Tibial artery (tissue), 4 donors: ENCODE results near the gene HPX.

Experiments used
- DNase-seq, 2 donors: peaks; one replicate each; pipeline ENCODE4 v3.0.0-alpha.2; 2019
- H3K27ac ChIP-seq, 2 donors: fragments of 200-600 bp; sonication (generic) in 1 of 2; 1 replicate in 1 of 2; 2 replicates in 1 of 2; pipeline ENCODE4 v1.5.1; 2018 to 2019; ENCODE audit warnings: mild to moderate bottlenecking in 1 of 2
- H3K27me3 ChIP-seq, 2 donors: fragments of 200-600 bp; sonication (generic) in 1 of 2; one replicate each; pipeline versions ENCODE4 v1.5.1 to v1.6.0; 2016 to 2019
- H3K36me3 ChIP-seq, 3 donors: fragments of 200-600 bp; sonication (generic) in 2 of 3; one replicate each; pipeline ENCODE4 v1.5.1; 2016 to 2019; ENCODE audit warnings: mild to moderate bottlenecking in 2 of 3
- H3K4me1 ChIP-seq, 4 donors: fragments of 200-600 bp; sonication (generic) in 2 of 4; 1 replicate in 3 of 4; 2 replicates in 1 of 4; pipeline ENCODE4 v1.5.1; 2016 to 2019
- H3K4me3 ChIP-seq, 2 donors: fragments of 200-600 bp; sonication (generic) in 1 of 2; 1 replicate in 1 of 2; 2 replicates in 1 of 2; pipeline ENCODE4 v1.5.1; 2018 to 2019; ENCODE audit warnings: mild to moderate bottlenecking in 2 of 2
- H3K9me3 ChIP-seq, 3 donors: fragments of 200-600 bp; sonication (generic) in 1 of 3; one replicate each; pipeline ENCODE4 v1.5.1; 2016 to 2019
- intact Hi-C: fragments of 100-400 bp; cut with DNase I; formaldehyde crosslinking; loops from one replicate; pipeline ENCODE4 v1.15.0; 2023; ENCODE audit warnings: low total_unique reads
- TF ChIP-seq, protein P1 (sequence below), 2 experiments: fragments of 200-600 bp in 1 of 2; fragments of 450-650 bp in 1 of 2; IDR thresholded peaks; one replicate each; pipeline ENCODE4 v1.5.1; 2017 to 2019; ENCODE audit warnings: antibody characterized with exemption in 2 of 2, mild to moderate bottlenecking in 1 of 2, moderate library complexity in 1 of 2

The HPX gene

DNA sequence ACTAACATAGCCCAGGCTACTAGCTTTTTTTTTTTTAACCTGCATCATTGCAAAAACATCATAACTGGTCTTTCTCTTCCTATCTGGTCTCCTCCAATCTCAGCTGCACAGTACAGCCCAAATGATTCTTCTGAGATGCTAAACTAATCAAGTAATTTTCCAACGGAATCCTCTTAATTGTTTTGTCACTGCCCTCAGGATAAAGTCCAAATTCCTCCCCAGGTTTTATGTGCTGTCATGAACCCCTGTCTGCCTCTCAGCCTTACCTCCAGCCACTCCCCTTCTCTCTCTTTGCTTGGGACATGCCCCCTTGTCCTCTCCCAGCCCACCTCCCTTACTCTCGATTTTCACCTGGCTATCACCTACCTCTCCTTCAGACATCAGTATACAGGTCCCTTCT lies 34.4 kb downstream of the HPX start:
- H3K4me1 ChIP-seq, result peaks cover 0 to 11% (median 3%) of the 10 kb centered on the region in 4 donors
- H3K9me3 ChIP-seq, result no peaks in the 10 kb centered on the region
- TF ChIP-seq, protein P1, sequence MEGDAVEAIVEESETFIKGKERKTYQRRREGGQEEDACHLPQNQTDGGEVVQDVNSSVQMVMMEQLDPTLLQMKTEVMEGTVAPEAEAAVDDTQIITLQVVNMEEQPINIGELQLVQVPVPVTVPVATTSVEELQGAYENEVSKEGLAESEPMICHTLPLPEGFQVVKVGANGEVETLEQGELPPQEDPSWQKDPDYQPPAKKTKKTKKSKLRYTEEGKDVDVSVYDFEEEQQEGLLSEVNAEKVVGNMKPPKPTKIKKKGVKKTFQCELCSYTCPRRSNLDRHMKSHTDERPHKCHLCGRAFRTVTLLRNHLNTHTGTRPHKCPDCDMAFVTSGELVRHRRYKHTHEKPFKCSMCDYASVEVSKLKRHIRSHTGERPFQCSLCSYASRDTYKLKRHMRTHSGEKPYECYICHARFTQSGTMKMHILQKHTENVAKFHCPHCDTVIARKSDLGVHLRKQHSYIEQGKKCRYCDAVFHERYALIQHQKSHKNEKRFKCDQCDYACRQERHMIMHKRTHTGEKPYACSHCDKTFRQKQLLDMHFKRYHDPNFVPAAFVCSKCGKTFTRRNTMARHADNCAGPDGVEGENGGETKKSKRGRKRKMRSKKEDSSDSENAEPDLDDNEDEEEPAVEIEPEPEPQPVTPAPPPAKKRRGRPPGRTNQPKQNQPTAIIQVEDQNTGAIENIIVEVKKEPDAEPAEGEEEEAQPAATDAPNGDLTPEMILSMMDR (IDR thresholded peaks at IDR 0.05), result no peak
- H3K36me3 ChIP-seq, result peaks cover 22 to 59% (median 33%) of the 10 kb centered on the region in 3 donors
- no peak overlapping the region for H3K27ac ChIP-seq
- DNase-seq, result no peak
- no peaks in the 10 kb centered on the region for H3K27me3 ChIP-seq
- no peak overlapping the region for H3K4me3 ChIP-seq
- intact Hi-C loops, result no loop called here

DNA sequence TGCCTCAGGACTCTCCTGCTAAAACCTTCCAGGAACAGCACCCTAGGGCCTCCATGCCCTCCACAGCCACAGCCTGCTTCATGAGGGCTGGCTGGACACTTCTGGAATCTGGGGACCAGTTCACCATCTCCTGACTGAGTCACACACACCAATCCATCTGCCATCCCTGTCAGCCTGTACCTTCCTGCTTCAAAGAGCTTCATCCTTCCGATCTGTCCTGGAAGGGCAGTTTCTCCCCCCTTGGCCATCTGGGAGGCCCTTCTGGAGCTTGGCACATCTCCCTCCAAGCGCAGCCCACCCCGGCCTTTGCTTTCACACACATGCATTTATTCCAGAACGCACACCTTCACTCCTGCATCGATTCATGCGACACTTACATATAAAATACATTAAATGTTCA lies 34.9 kb downstream of the HPX start:
- H3K9me3 ChIP-seq, result no peaks in the 10 kb centered on the region
- TF ChIP-seq, protein P1 (IDR thresholded peaks at IDR 0.05), result no peak
- H3K36me3 ChIP-seq, result peaks cover 27 to 59% (median 33%) of the 10 kb centered on the region in 3 donors
- no peak overlapping the region for H3K4me3 ChIP-seq
- no peak for DNase-seq
- H3K27me3 ChIP-seq, result no peaks in the 10 kb centered on the region
- H3K27ac ChIP-seq, result no peak overlapping the region
- intact Hi-C loops, result no loop called here
- H3K4me1 ChIP-seq, result peaks cover 0 to 11% (median 3%) of the 10 kb centered on the region in 4 donors

DNA sequence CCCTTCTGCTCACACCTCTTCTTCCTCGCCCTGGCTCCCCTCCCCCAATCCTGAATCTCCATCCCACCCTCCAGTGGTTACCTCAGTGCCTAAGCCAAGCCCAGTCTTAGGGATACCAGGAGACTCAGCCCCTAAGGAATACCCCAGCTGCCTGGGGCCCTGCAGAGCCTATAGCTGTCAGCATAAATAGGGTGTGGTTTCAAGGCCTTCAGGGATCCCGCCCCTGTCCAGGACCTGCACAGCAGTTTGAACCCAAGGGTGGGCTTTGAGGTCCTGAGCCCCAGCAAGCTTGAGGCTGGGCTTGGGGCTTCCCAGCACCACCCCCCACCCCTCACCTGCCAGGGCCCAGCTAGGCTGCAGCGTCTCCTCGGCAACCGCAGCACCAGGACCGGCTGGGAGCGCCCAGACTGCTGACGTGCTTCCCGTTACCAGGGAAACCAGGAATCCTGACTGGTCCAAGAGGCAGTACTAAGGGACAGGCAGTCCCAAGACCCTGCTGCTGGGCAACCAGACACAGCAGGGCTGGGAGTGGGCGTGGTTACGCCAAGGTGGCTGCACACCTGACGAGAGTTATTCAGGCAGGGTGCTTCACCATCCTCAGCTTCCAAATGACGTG lies 35.6 kb downstream of the HPX start:
- H3K4me3 ChIP-seq, result no peak overlapping the region
- H3K27ac ChIP-seq, result no peak overlapping the region
- H3K4me1 ChIP-seq, result peaks cover 0 to 11% (median 3%) of the 10 kb centered on the region in 4 donors
- TF ChIP-seq, protein P1 (IDR thresholded peaks at IDR 0.05), result no peak
- no peaks in the 10 kb centered on the region for H3K9me3 ChIP-seq
- no peak for DNase-seq
- intact Hi-C loops, result no loop called here
- no peaks in the 10 kb centered on the region for H3K27me3 ChIP-seq
- peaks cover 30 to 59% (median 33%) of the 10 kb centered on the region in 3 donors for H3K36me3 ChIP-seq

DNA sequence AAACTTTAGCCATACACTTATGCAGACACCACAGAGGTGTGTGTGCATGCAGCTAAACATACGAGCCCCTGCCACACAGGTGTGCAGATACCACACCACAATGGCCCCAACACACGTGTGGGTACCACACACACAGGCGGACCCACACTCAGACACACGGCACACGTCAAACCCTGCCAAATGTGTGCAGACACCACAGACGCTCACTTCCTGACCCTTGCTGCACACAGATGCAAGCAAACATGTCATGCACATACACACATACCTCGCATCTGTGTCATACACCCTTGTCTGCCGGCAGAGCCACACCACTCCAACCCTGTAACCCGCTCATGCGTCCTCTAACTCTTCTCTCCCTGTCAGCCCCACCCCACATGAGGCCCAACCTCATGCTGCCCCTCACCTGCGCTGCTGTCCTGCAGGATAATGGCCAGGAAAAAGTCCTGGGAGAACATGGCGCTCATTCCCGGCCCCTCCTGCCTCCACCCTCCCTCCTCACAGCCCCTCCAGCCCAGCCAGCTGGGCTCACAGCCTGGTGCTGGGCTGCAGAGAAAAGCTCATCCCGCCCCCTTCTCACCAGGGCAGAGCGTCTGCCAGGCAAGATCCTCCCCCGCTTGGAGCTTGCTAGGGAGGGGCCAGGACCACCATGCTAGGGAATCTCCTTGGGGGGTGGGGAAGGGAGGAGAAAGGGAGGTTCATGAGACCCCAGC lies 36.3 kb downstream of the HPX start:
- Histone ChIP-seq H3K36me3 (peaks cover 24 to 59% (median 34%) of the 10 kb centered on the region in 3 donors), H3K27ac (no peak overlapping the region), H3K27me3 (no peaks in the 10 kb centered on the region), H3K4me1 (peaks cover 0 to 11% (median 3%) of the 10 kb centered on the region in 4 donors), H3K9me3 (no peaks in the 10 kb centered on the region), H3K4me3 (no peak overlapping the region)
- no peak for DNase-seq
- TF ChIP-seq, protein P1 (IDR thresholded peaks at IDR 0.05), result no peak
- intact Hi-C loops, result no loop called here

DNA sequence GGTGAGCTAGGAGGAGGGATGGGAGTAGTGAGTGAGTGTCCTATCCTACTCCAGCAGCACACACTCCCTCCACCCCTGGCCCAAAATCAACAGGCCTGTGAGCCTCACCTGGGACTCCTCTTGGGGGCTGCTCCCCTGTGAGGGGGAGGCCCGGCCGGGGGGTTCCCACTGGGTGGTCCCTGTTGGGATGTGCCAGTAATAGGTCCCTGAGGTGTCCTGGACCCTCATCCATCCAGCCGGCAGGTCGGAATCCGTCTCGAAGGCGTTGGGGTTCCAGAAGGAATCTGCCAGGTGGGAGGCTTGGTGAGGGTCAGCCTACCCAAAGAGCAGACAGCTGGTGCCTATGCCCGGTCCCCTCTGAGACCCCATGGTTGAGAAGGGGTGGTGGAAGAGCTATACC lies 37.2 kb downstream of the HPX start:
- no peak for DNase-seq
- intact Hi-C loops, result no loop called here
- no peak overlapping the region for H3K27ac ChIP-seq
- no peaks in the 10 kb centered on the region for H3K27me3 ChIP-seq
- H3K9me3 ChIP-seq, result no peaks in the 10 kb centered on the region
- H3K4me1 ChIP-seq, result peaks cover 0 to 11% (median 3%) of the 10 kb centered on the region in 4 donors
- TF ChIP-seq, protein P1 (IDR thresholded peaks at IDR 0.05), result no peak
- no peak overlapping the region for H3K4me3 ChIP-seq
- peaks cover 23 to 59% (median 34%) of the 10 kb centered on the region in 3 donors for H3K36me3 ChIP-seq
